Transverse colon (tissue), 4 donors: ENCODE measurements around the gene KRT39. TPM values are rescaled to one million over a fixed set of nuclear protein-coding genes. Genes with fewer than 3 reads are reported as not detected.
A peak's percentile ranks its signal among the peaks of the same experiment; 100 is the strongest.

Experiments
- DNase-seq: peaks from one replicate; pipeline ENCODE4 v3.0.0-alpha.2; 2019
- H3K27ac ChIP-seq, 4 donors: fragments of 200-600 bp; sonication (generic); 2 replicates each; pipeline ENCODE4 v1.5.1; 2016 to 2018; ENCODE audit warnings: inconsistent platforms in 4 of 4
- H3K27me3 ChIP-seq: fragments of 200-600 bp; sonication (generic); 2 replicates; pipeline ENCODE4 v1.5.1; 2017; ENCODE audit warnings: inconsistent platforms
- H3K36me3 ChIP-seq, 4 donors: fragments of 200-600 bp; sonication (generic); 2 replicates each; pipeline ENCODE4 v1.5.1; 2017 to 2019; ENCODE audit warnings: inconsistent platforms in 4 of 4
- H3K4me1 ChIP-seq, 4 donors: fragments of 200-600 bp; sonication (generic); 2 replicates each; pipeline ENCODE4 v1.5.1; 2017 to 2020; ENCODE audit warnings: inconsistent platforms in 4 of 4
- H3K4me3 ChIP-seq, 4 donors: fragments of 200-600 bp; sonication (generic); 1 replicate in 1 of 4; 2 replicates in 3 of 4; pipeline versions ENCODE4 v1.5.1 to v1.6.1; 2017 to 2019; ENCODE audit warnings: inconsistent platforms in 4 of 4
- H3K9me3 ChIP-seq, 2 donors: fragments of 200-600 bp; sonication (generic); 2 replicates each; pipeline ENCODE4 v1.5.1; 2017 to 2019; ENCODE audit warnings: inconsistent platforms in 2 of 2
- EP300 ChIP-seq: sonication (generic); formaldehyde crosslinking; IDR thresholded peaks from one replicate; pipeline ENCODE4 v1.6.1; 2017; ENCODE audit warnings: antibody characterized with exemption, low read depth
- POLR2A ChIP-seq: fragments of 450-650 bp; IDR thresholded peaks from one replicate; pipeline ENCODE4 v1.6.1; 2016; ENCODE audit warnings: antibody characterized with exemption, mild to moderate bottlenecking, moderate library complexity
- POLR2AphosphoS5 ChIP-seq, 3 donors: sonication (generic); formaldehyde crosslinking; IDR thresholded peaks; one replicate each; pipeline ENCODE4 v1.6.1; 2016; ENCODE audit warnings: antibody characterized with exemption in 3 of 3
- WGBS, 2 donors: methylation state at CpG; one replicate each; pipeline ENCODE4 v1.1.5; 2018; ENCODE audit warnings: low coverage in 1 of 2; 5-methylcytosine and 5-hydroxymethylcytosine counted together
- in situ Hi-C, 4 donors: fragments of 200-750 bp; cut with MboI; loops; one replicate each; pipeline versions ENCODE4 v1.15.0 to v1.15.1; 2017; ENCODE audit warnings: low sequenced_read_pairs in 3 of 4, low pct_ligation_motif_present in 1 of 4, low pct_unique_long_range_greater_than_20kb in 1 of 4
- intact Hi-C: fragments of 100-400 bp; cut with DNase I; formaldehyde crosslinking; loops from one replicate; pipeline ENCODE4 v1.15.1; 2023; ENCODE audit warnings: low total_unique reads
- total RNA-seq, 4 donors: library from RNA; depleted of rRNA; stranded (reverse); fragments of >200 nt; gene quantifications; one replicate each; pipeline ENCODE4 v1.1.0, GENCODE V29; 2016
- TF ChIP-seq, protein P1 (sequence below), 5 experiments: fragments of 200-600 bp in 3 of 5; fragments of 450-650 bp in 2 of 5; sonication (generic) in 3 of 5; IDR thresholded peaks; 1 replicate in 2 of 5; 2 replicates in 3 of 5; pipeline ENCODE4 v1.5.1; 2016 to 2017; ENCODE audit warnings: antibody characterized with exemption in 5 of 5, inconsistent platforms in 3 of 5, mild to moderate bottlenecking in 2 of 5, moderate library complexity in 1 of 5

The KRT39 gene
- total RNA-seq, 4 donors from 2014 or later = not detected

DNA sequence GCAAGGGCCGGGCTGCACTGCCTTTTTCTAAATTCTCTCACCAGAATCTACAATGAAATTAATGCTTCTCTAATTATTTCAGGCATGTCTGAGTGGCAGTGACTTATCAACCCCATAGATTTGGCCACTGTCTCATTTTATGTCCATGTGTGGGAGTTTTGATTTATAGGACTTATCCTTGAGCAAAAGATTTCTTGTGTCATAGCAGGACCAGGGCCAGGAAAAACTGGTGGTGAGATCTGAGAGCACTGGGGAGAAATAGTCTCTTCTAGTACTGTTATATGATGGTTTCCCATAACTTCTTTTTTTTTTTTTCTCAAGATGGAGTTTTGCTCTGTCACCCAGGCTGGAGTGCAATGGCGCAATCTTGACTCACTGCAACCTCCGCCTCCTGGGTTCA lies 27.8 kb downstream of the KRT39 start:
- DNase-seq = no peak
- in situ Hi-C loops = no loop called here
- TF ChIP-seq POLR2AphosphoS5 (IDR thresholded peaks at IDR 0.05) = no peak
- no peak for TF ChIP-seq EP300
- TF ChIP-seq, protein P1, sequence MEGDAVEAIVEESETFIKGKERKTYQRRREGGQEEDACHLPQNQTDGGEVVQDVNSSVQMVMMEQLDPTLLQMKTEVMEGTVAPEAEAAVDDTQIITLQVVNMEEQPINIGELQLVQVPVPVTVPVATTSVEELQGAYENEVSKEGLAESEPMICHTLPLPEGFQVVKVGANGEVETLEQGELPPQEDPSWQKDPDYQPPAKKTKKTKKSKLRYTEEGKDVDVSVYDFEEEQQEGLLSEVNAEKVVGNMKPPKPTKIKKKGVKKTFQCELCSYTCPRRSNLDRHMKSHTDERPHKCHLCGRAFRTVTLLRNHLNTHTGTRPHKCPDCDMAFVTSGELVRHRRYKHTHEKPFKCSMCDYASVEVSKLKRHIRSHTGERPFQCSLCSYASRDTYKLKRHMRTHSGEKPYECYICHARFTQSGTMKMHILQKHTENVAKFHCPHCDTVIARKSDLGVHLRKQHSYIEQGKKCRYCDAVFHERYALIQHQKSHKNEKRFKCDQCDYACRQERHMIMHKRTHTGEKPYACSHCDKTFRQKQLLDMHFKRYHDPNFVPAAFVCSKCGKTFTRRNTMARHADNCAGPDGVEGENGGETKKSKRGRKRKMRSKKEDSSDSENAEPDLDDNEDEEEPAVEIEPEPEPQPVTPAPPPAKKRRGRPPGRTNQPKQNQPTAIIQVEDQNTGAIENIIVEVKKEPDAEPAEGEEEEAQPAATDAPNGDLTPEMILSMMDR (IDR thresholded peaks at IDR 0.05) = no peak
- TF ChIP-seq POLR2A = no peak
- Histone ChIP-seq H3K27ac (no peak overlapping the region), H3K9me3 (no peaks in the 10 kb centered on the region), H3K36me3 (no peaks in the 10 kb centered on the region), H3K4me3 (no peak overlapping the region), H3K4me1 (peaks cover 0 to 10% (median 0%) of the 10 kb centered on the region in 4 donors), H3K27me3 (no peaks in the 10 kb centered on the region)
- intact Hi-C loops = no loop called here
- 83 to 93% methylated on average over 2 to 3 of the region's 3 CpGs for WGBS, 2 donors

DNA sequence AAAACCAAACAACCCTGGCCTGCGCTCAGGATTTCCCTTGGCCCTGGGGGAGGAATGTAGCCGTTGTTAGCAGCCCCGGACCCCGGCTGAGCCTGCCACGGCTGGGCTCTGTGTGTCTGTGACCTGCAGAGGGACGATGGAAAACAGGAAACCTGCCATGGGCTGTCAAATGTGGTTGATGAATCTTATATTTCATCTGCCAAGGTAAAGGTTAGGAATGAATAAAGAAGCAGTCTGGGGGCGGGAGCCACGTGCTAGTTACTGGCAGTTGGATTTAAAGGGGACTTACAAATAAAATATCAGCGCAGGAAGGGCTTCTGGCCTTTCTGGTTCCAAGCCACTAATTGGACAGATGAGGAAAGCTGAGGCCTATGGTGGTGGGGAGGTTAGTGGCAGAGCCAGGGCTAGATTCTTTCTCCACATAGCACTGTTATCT lies 29.3 kb downstream of the KRT39 start, which contains the start of gene KRT23:
Gene KRT23, minus strand, starts transcription at position 263 of the 436 bp plus-strand sequence. CDS start 1,043 bp downstream, outside the sequence.
- Histone ChIP-seq H3K9me3 (no peaks in the 10 kb centered on the region), H3K4me1 (peaks cover 0 to 10% (median 0%) of the 10 kb centered on the region in 4 donors), H3K27ac (no peak within 1 kb of the TSS), H3K36me3 (no peaks in the 10 kb centered on the region), H3K4me3 (no peak within 1 kb of the TSS), H3K27me3 (no peaks in the 10 kb centered on the region)
- 64 to 82% methylated on average over 2 to 9 of the region's 9 CpGs for WGBS, 2 donors
- intact Hi-C loops (no loop called here), in situ Hi-C loops (no loop called here)
- no peak for TF ChIP-seq POLR2AphosphoS5 (IDR thresholded peaks at IDR 0.05)
- DNase-seq = no peak

DNA sequence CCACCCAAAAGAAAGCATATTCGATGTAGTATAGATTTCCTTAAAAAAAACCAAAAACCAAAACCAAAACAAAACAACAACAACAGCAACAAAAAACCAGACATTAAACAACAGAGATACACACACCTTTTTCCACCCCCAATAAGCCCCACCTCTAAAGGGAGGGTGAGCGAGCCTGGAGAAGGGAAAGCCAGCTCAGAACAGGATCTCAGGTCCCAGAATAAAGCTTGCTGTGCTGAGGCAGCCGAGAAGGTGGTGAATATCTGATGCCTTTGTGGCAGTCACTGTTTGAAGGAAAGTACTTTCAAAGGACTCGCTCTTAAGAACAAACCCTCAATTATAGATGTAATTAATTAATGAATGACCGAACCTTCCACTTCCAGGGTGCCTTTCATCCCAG lies 29.8 kb downstream of the KRT39 start:
- in situ Hi-C loops (no loop called here), intact Hi-C loops (no loop called here)
- H3K9me3 ChIP-seq = no peaks in the 10 kb centered on the region
- H3K27me3 ChIP-seq = no peaks in the 10 kb centered on the region
- no peak overlapping the region for H3K27ac ChIP-seq
- H3K4me3 ChIP-seq = no peak overlapping the region
- TF ChIP-seq POLR2A (no peak), EP300 (no peak), POLR2AphosphoS5 (IDR thresholded peaks at IDR 0.05) (no peak)
- TF ChIP-seq, protein P1 (IDR thresholded peaks at IDR 0.05) = no peak
- H3K36me3 ChIP-seq = no peaks in the 10 kb centered on the region
- peaks cover 0 to 10% (median 0%) of the 10 kb centered on the region in 4 donors for H3K4me1 ChIP-seq
- DNase-seq = no peak
- WGBS, 2 donors = 58 to 70% methylated on average over 2 to 5 of the region's 5 CpGs

DNA sequence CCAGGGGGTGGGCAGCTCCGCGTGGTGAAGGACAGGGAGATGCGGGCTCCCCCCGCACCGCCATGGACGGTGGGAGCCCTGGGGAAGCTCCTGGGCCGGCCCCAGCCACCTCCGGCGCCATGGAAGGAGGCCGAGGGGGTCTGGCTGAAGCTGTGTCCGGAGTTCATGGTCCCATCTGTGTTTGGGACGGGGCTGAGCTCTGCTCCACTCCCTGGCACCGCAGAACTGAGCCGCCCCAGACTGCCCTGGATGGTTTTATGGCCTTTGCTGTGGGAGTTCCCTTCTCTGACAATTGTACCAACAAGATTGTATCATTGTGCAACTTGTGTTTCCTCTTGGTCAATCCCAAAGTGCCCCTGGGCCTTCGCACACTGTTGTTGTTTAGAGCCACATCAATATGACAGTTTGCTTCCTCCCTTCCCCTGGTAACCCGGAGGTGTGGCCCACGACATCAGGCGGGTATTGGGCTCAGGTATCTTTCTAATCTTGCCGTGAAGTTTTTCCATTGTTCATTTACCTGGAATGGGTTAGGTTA lies 30.2 kb downstream of the KRT39 start:
- Histone ChIP-seq H3K4me3 (no peak overlapping the region), H3K4me1 (peaks cover 0 to 10% (median 0%) of the 10 kb centered on the region in 4 donors), H3K27me3 (no peaks in the 10 kb centered on the region), H3K27ac (no peak overlapping the region), H3K9me3 (no peaks in the 10 kb centered on the region), H3K36me3 (no peaks in the 10 kb centered on the region)
- 26 to 78% methylated on average over 5 to 19 of the region's 19 CpGs for WGBS, 2 donors
- DNase-seq = peak; percentile 33
- in situ Hi-C loops (no loop called here), intact Hi-C loops (no loop called here)
- TF ChIP-seq POLR2A (no peak), POLR2AphosphoS5 (IDR thresholded peaks at IDR 0.05) (no peak), EP300 (no peak)
- TF ChIP-seq, protein P1 (IDR thresholded peaks at IDR 0.05) = no peak

DNA sequence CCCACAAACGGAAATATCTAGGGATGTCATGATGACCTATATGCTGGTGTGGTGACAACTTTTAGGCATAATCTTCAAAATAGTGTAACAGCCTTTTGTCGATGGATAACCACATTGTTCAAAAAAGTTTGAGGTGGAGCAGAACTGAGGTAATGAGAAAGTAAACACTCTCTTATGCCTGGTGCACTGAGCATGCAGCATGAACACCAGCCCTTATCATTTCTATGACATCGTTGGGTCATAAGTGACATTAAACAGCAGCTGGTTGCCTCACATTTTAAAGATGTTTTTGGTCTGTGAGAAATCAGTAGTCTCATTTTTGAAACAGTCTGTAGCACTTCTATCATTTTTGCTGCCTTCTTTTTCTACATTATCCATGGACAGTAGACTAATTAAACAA lies 31.1 kb downstream of the KRT39 start:
- no peaks in the 10 kb centered on the region for H3K27me3 ChIP-seq
- H3K4me3 ChIP-seq = no peak overlapping the region
- in situ Hi-C loops (no loop called here), intact Hi-C loops (no loop called here)
- H3K36me3 ChIP-seq = no peaks in the 10 kb centered on the region
- peaks cover 0 to 10% (median 0%) of the 10 kb centered on the region in 4 donors for H3K4me1 ChIP-seq
- 59 to 67% methylated on average over 3 of the region's 3 CpGs for WGBS, 2 donors
- TF ChIP-seq POLR2AphosphoS5 (IDR thresholded peaks at IDR 0.05) (no peak), EP300 (no peak), POLR2A (no peak)
- TF ChIP-seq, protein P1 (IDR thresholded peaks at IDR 0.05) = no peak
- DNase-seq = no peak
- no peaks in the 10 kb centered on the region for H3K9me3 ChIP-seq
- H3K27ac ChIP-seq = no peak overlapping the region
